K562 (cell line): Measurements from ENCODE around the gene RMP24.

Experiments used
- ATAC-seq: fragments of 200-7000 bp; cut with Tn5 transposase; 3 replicates; pipeline ENCODE4 v1.9.1; 2020; ENCODE audit warnings: moderate library complexity
- BruUV-seq: library from RNA; stranded (reverse); fragments of 400-500 nt; replicated peaks from 2 replicates; lab custom pipeline; 2021; lab: Mats Ljungman, UMichigan
- CTCF ChIA-PET: fragments of 300-600 bp; formaldehyde crosslinking; extraction: SDS; loops from one replicate; lab custom pipeline; 2021; ENCODE audit warnings: low intra/inter-chr PET ratio; lab: Yijun Ruan, JAX
- POLR2A ChIA-PET: fragments of 300-600, 350-650 bp; sonication (Branson Sonifier 250); formaldehyde crosslinking; extraction: SDS; loops from one replicate; lab custom pipeline; 2021; ENCODE audit warnings: antibody characterized with exemption, inconsistent platforms; lab: Yijun Ruan, JAX
- DNase-seq, 4 experiments: peaks; one replicate each; pipeline versions ENCODE4 v3.0.0 to v3.0.0-alpha.2; 2011 to 2018; ENCODE audit warnings: low spot score in 3 of 4, mixed read lengths in 3 of 4; ENCODE audit errors: extremely low read depth in 1 of 4
- FAIRE-seq: peaks from 2 replicates; lab custom pipeline; 2011; peaks lifted over from hg19 to GRCh38; lab: Jason Lieb, UNC
- H2AFZ ChIP-seq: 2 replicates; pipeline ENCODE4 v1.6.0; 2011; ENCODE audit warnings: low read depth, low read length, control low read depth, inconsistent platforms
- H3K27ac ChIP-seq: fragments of 200-600 bp; 3 replicates; pipeline ENCODE4 v1.8.0; 2011; ENCODE audit warnings: low read depth, mild to moderate bottlenecking, control low read depth, inconsistent platforms, low read length, moderate library complexity, mixed read lengths; ENCODE audit errors: extremely low read depth
- H3K27me3 ChIP-seq, 2 experiments: fragments of 300-600 bp in 1 of 2; 2 replicates in 1 of 2; 3 replicates in 1 of 2; pipeline versions ENCODE4 v1.6.0 to v1.8.0; 2011; ENCODE audit warnings: inconsistent platforms in 2 of 2, low read length in 2 of 2, mild to moderate bottlenecking in 1 of 2, mixed read lengths in 1 of 2, moderate library complexity in 1 of 2; ENCODE audit not compliant: control insufficient read depth in 2 of 2, insufficient read depth in 2 of 2
- H3K36me3 ChIP-seq: fragments of 300-600 bp; 3 replicates; pipeline ENCODE4 v1.8.0; 2011; ENCODE audit warnings: mild to moderate bottlenecking, low read length, inconsistent platforms; ENCODE audit not compliant: control insufficient read depth, insufficient read depth
- H3K4me1 ChIP-seq, 2 experiments: fragments of 200-600 bp in 1 of 2; replicated peaks in 1 of 2; 2 replicates in 1 of 2; 3 replicates in 1 of 2; pipeline versions ENCODE4 v1.5.1 to v1.8.0; 2011; ENCODE audit warnings: inconsistent platforms in 2 of 2, low read length in 2 of 2, mild to moderate bottlenecking in 1 of 2, mixed read lengths in 1 of 2, moderate library complexity in 1 of 2; ENCODE audit not compliant: control insufficient read depth in 2 of 2, insufficient read depth in 2 of 2
- H3K4me2 ChIP-seq: 2 replicates; pipeline ENCODE4 v1.6.1; 2011; ENCODE audit warnings: low read length, control low read depth, inconsistent platforms, mixed read lengths; ENCODE audit not compliant: insufficient read depth
- H3K4me3 ChIP-seq: fragments of 200-600 bp; sonication (generic), shearing (Covaris generic); 2 replicates; pipeline ENCODE4 v1.5.1; 2016; ENCODE audit warnings: control low read depth, inconsistent platforms
- H3K79me2 ChIP-seq: fragments of 200-600 bp; 3 replicates; pipeline ENCODE4 v1.8.0; 2011; ENCODE audit warnings: low read length, inconsistent platforms; ENCODE audit not compliant: control insufficient read depth, insufficient read depth
- H3K9ac ChIP-seq, 2 experiments: 2 replicates each; pipeline versions ENCODE4 v1.6.0 to v1.6.1; 2011; ENCODE audit warnings: low read depth in 2 of 2, low read length in 2 of 2, control low read depth in 1 of 2, inconsistent platforms in 1 of 2, mild to moderate bottlenecking in 1 of 2, mixed read lengths in 1 of 2; ENCODE audit not compliant: insufficient read depth in 1 of 2
- H3K9me1 ChIP-seq: one replicate; pipeline ENCODE4 v1.6.0; 2011; ENCODE audit warnings: inconsistent platforms, mild to moderate bottlenecking, low read length, moderate library complexity; ENCODE audit not compliant: control insufficient read depth, insufficient read depth
- H3K9me3 ChIP-seq: replicated peaks from 2 replicates; pipeline ENCODE4 v1.5.1; 2011; ENCODE audit warnings: low read depth, low read length, inconsistent platforms; ENCODE audit not compliant: control insufficient read depth, insufficient read depth
- H4K20me1 ChIP-seq: replicated peaks from 2 replicates; pipeline ENCODE4 v1.6.1; 2011; ENCODE audit warnings: low read length, inconsistent platforms, mixed read lengths; ENCODE audit not compliant: control insufficient read depth, insufficient read depth
- ATF1 ChIP-seq, 2 experiments: fragments of 450-650 bp in 1 of 2; IDR thresholded peaks; 2 replicates each; pipeline ENCODE4 v1.6.1; 2016; ENCODE audit warnings: missing compliant biosample characterization in 1 of 2, missing genetic modification characterization in 1 of 2
- BCLAF1 ChIP-seq, 2 experiments: fragments of 450-650 bp in 1 of 2; IDR thresholded peaks; 2 replicates each; pipeline ENCODE4 v1.6.1; 2011 to 2017; ENCODE audit warnings: low read depth in 2 of 2, antibody characterized with exemption in 1 of 2, borderline replicate concordance in 1 of 2, low read length in 1 of 2, mild to moderate bottlenecking in 1 of 2, mixed read lengths in 1 of 2; ENCODE audit not compliant: control insufficient read depth in 1 of 2
- CBX5 ChIP-seq: IDR thresholded peaks from 2 replicates; pipeline ENCODE4 v1.6.1; 2014; ENCODE audit warnings: low read depth, borderline replicate concordance
- HNRNPLL ChIP-seq: fragments of 200-400 bp; formaldehyde crosslinking; IDR thresholded peaks from 2 replicates; pipeline ENCODE4 v1.6.1; 2017; ENCODE audit warnings: low read length, low read depth, mild to moderate bottlenecking; ENCODE audit not compliant: poor library complexity, severe bottlenecking
- JUNB ChIP-seq: fragments of 450-650 bp; formaldehyde crosslinking; conservative IDR thresholded peaks from 2 replicates; pipeline ENCODE4 v1.4.0; 2020; ENCODE audit warnings: mild to moderate bottlenecking
- PBX2 ChIP-seq, 2 experiments: IDR thresholded peaks in 1 of 2; conservative IDR thresholded peaks in 1 of 2; 2 replicates each; pipeline ENCODE4 v1.6.1; 2016; ENCODE audit warnings: low read depth in 2 of 2, mild to moderate bottlenecking in 1 of 2, missing compliant biosample characterization in 1 of 2, missing genetic modification characterization in 1 of 2, moderate library complexity in 1 of 2
- SRSF1 ChIP-seq: fragments of 200-400 bp; formaldehyde crosslinking; IDR thresholded peaks from 2 replicates; pipeline ENCODE4 v1.6.1; 2017; ENCODE audit warnings: mild to moderate bottlenecking, low read depth, low read length, moderate library complexity
- TAF7 ChIP-seq: fragments of 450-650 bp; IDR thresholded peaks from 2 replicates; pipeline ENCODE4 v1.6.1; 2016; ENCODE audit warnings: missing genetic modification characterization, missing compliant biosample characterization
- ZC3H4 ChIP-seq: sonication (generic); formaldehyde crosslinking; IDR thresholded peaks from 2 replicates; pipeline ENCODE4 v1.9.0; 2021; ENCODE audit warnings: missing genetic modification reagents, borderline replicate concordance
- WGBS: fragments of 100-300 bp; shearing (Covaris generic); methylation state at CpG from one replicate; pipeline ENCODE4 v1.1.6; 2016; ENCODE audit warnings: low coverage, mixed read lengths; ENCODE audit not compliant: insufficient coverage; ENCODE audit errors: missing lambda C conversion rate; 5-methylcytosine and 5-hydroxymethylcytosine counted together
- in situ Hi-C: fragments of 300-500 bp; cut with MboI; formaldehyde crosslinking; loops from 4 replicates; pipeline ENCODE4 v1.15.0; 2018; ENCODE audit warnings: inconsistent platforms, mixed read lengths
- intact Hi-C: fragments of 100-400 bp; cut with micrococcal nuclease; formaldehyde crosslinking; loops from 2 replicates; pipeline ENCODE4 v1.14.2; 2022
- TF ChIP-seq, protein P1 (sequence below): IDR thresholded peaks from 3 replicates; pipeline ENCODE4 v1.6.1; 2011; ENCODE audit warnings: borderline replicate concordance, mild to moderate bottlenecking, moderate library complexity; ENCODE audit not compliant: insufficient read length; ENCODE audit errors: extremely low read depth

The RMP24 gene

GRCh38 chr18:35949090-35949489, 23.4 kb upstream of the RMP24 start:
- intact Hi-C loops, result no loop called here
- Histone ChIP-seq H3K36me3 (no peaks in the 10 kb centered on the region), H3K9me1 (no peaks in the 10 kb centered on the region), H3K9me3 (no peaks in the 10 kb centered on the region)
- in situ Hi-C loops, result no loop called here
- TF ChIP-seq TAF7, result no peak
- no peak for TF ChIP-seq SRSF1
- TF ChIP-seq CBX5, result no peak
- TF ChIP-seq, protein P1, sequence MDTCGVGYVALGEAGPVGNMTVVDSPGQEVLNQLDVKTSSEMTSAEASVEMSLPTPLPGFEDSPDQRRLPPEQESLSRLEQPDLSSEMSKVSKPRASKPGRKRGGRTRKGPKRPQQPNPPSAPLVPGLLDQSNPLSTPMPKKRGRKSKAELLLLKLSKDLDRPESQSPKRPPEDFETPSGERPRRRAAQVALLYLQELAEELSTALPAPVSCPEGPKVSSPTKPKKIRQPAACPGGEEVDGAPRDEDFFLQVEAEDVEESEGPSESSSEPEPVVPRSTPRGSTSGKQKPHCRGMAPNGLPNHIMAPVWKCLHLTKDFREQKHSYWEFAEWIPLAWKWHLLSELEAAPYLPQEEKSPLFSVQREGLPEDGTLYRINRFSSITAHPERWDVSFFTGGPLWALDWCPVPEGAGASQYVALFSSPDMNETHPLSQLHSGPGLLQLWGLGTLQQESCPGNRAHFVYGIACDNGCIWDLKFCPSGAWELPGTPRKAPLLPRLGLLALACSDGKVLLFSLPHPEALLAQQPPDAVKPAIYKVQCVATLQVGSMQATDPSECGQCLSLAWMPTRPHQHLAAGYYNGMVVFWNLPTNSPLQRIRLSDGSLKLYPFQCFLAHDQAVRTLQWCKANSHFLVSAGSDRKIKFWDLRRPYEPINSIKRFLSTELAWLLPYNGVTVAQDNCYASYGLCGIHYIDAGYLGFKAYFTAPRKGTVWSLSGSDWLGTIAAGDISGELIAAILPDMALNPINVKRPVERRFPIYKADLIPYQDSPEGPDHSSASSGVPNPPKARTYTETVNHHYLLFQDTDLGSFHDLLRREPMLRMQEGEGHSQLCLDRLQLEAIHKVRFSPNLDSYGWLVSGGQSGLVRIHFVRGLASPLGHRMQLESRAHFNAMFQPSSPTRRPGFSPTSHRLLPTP, result no peak
- no peak for TF ChIP-seq BCLAF1 (IDR thresholded peaks at IDR 0.05; ENCODE audit: borderline replicate concordance in 1 of 2, control insufficient read depth in 1 of 2, low read depth in 2 of 2, low read length in 1 of 2)
- TF ChIP-seq PBX2 (CRISPR knock-in tag; IDR thresholded peaks at IDR 0.05; ENCODE audit: low read depth), result no peak
- no peak for TF ChIP-seq PBX2 (tag; conservative IDR thresholded peaks at IDR 0.05; ENCODE audit: low read depth)
- no peak for TF ChIP-seq ZC3H4
- TF ChIP-seq JUNB (CRISPR knock-in tag), result no peak
- TF ChIP-seq ATF1 (CRISPR knock-in tag; IDR thresholded peaks at IDR 0.05), result no peak
- no peak for TF ChIP-seq ATF1 (tag; IDR thresholded peaks at IDR 0.05)
- no peak for TF ChIP-seq HNRNPLL
- TF ChIP-seq, all 486 proteins: peak for 0
- no peak for ATAC-seq
- Histone ChIP-seq H3K27me3 (peaks cover 0 to 12% of the 10 kb centered on the region in 2 experiments; a peak in 3 of 5 replicates), H2AFZ (no peak overlapping the region), H4K20me1 (no peaks in the 10 kb centered on the region), H3K4me1 (peaks cover 0 to 7% of the 10 kb centered on the region in 2 experiments; a peak in 2 of 5 replicates), H3K9ac (no peak overlapping the region), H3K79me2 (no peaks in the 10 kb centered on the region), H3K4me3 (no peak overlapping the region), H3K27ac (no peak overlapping the region), H3K4me2 (no peak overlapping the region)
- CTCF ChIA-PET, result no interaction called here
- BruUV-seq, result no TSS peak
- WGBS, result 8% methylated on average over 6 of the region's 6 CpGs
- no peak for FAIRE-seq
- POLR2A ChIA-PET, result no interaction called here
- no peak for DNase-seq
